ENCODE results near the gene CNN2.

The CNN2 gene

GRCh38 chr19:1025960-1026782, at the start of gene CNN2:
CNN2 (plus strand) TSS chr19:1026608; CDS start chr19:1026662, 54 bp downstream.
- DNase-seq, result peak; percentile 49 to 62

DNA sequence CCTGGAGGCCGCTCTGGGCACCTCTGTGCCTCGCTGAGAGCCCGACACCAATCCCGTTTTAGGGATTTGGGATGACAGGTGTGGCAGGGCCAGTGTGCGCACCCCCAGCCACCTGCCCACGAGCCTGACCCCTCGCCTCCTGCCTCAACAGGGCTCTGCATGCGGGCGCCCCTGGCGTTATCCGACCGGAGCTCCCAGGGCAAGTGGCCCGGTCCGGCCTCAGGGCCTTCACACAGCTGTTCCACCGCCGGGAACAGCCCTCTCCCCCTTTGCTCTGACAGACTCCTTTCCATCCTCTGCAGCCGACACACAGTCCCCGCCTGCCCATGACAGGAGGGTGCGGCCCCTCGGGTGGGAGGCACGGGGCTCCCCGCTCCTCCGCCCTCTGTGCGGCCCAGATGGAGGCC, 49.3 kb upstream of the CNN2 start:
- no peak for DNase-seq

GRCh38 chr19:979318-979741, 47.1 kb upstream of the CNN2 start:
- no peak for DNase-seq

DNA sequence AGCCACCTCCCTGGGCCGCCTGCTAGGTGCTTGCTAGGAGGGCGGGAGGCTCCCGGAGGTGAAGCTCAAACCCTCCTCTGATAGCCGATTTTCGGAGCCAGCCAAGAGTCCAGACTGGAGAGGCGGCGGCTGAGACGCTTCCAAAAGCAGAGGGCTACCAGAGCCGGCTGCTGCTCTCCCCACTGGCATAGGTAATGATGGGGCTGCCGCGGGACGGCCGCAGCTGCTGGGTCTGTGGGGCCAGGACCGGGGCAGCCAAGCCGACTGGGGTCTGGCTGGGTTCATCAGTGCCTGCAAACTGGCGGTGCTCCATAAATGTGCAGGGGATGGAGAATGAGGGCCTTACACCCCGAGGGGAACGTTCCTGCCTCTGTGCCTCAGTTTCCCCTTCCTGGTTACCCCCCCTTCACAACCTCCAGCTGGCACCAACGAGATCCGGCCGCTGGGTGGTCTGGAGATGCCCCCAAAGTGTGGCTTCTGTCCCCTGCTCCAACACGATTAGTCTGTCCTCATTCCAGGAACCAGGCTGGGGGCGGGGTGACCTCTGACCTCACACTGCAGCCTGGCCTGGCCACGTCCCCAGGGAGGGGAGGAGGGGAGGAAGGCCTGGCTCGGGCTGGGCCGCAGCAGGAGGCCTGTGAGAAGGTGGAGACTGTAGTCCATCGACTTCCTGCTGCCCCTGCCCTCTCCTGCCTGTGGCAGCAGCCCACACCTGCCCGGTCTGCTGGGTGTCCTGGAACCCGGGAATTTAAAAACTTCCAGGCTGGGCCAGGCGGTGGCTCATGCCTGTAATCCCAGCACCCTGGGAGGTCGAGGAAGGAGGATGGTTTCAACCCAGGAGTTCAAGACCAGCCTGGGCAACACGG, 46.0 kb upstream of the CNN2 start:
- no peak for DNase-seq

DNA sequence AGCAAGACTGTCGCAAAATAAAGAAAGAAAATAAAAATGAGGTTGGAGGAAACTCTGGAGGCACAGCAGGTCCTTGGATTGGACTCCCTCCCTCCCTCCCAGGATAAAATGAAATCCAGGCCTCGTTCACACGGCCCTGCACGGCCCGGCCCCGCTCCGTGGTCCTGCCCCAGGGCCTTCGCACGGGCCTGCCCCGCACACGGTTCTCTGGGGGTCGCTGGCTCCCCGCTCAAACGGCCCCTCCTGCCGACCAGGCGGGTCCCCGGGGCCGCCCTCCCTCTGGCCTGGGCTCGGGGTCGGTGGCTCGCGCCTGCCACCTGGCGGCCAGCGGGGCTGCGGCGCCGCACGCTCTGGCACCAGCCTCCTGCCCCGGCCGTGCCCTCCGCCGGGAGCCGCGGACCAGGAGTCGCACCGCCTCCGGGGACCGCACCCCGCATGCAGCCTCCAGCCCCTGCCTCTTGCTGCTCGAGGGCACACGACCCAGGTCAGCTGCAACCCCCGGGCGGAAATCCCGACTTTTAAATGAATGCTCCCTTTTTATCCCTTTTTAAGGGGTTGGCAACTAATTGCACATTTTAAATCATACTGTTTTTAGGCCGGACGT, 43.7 kb upstream of the CNN2 start:
- peak; percentile 73 to 74 for DNase-seq

GRCh38 chr19:984165-984967, 42.0 kb upstream of the CNN2 start, which contains the start of gene WDR18:
WDR18 (plus strand) TSS chr19:984345; CDS start chr19:984354, 9 bp downstream.
- peak; percentile 89 to 90 for DNase-seq

DNA sequence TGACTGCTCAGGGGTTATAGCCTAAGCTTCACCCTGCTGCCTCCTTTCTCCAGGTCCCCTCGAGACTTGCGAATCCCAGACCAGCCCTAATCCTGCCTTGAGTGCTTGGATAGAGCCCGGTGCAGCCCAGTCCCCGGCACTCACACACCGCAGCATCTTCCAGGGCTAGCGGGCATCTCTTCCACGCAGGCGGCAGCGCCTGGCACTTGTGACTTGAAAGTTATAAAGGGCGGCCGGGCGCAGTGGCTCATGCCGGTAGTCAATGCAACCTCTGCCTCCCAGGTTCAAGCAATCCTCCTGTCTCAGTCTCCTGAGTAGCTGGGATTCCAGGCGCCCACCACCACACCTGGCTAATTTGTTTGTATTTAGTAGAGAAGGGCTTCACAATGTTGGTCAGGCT, 40.3 kb upstream of the CNN2 start:
- no peak for DNase-seq

- no peak for DNase-seq
These were observed 38.3 kb upstream of the CNN2 start for GRCh38 chr19:988081-988480.

- DNase-seq, result no peak
These were observed 37.9 kb upstream of the CNN2 start for GRCh38 chr19:988510-988909.

GRCh38 chr19:989381-990081, 36.9 kb upstream of the CNN2 start:
- DNase-seq, result no peak

- no peak for DNase-seq
These were observed 36.3 kb upstream of the CNN2 start for GRCh38 chr19:990119-990571.

DNA sequence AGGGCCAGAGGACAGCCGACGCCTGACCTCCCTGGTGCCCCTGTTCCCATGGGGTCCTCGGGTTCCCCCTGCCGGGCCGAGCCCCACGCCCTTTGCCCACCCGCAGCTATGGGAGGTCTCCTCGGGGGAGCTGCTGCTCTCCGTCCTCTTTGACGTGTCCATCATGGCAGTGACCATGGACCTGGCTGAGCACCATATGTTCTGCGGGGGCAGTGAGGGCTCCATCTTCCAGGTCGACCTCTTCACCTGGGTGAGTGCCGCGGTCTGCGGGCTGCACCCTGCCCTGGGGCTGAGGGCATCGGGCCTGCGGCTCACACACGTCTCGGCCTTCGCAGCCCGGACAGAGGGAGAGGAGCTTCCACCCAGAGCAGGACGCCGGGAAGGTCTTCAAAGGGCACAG, 35.7 kb upstream of the CNN2 start:
- no peak for DNase-seq

DNA sequence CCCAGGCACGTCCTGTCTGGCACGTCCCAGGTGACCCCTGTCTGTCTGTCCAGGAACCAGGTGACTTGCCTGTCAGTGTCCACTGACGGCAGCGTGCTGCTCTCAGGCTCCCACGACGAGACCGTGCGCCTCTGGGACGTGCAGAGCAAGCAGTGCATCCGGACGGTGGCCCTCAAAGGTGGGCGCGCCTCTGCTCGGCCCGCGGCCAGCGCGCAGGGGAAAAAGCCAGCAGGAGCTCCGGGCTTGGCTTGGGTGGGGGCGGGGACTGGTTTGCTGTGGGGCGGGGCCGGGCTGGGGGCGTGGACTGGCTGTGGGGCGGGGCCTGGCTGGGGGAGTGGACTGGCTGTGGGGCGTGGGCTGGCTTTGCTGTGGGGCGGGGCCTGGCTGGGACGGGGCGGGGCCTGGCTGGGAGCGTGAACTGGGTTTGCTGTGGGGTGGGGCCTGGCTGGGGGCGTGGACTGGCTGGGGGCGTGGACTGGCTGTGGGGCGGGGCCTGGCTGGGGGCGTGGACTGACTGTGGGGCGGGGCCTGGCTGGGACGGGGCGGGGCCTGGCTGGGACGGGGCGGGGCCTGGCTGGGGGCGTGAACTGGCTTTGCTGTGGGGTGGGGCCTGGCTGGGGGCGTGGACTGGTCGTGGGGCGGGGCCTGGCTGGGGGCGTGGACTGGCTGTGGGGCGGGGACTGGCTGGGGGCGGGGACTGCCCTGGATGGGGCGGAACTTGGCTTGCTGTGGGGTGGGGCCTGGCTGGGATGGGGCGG, 35.1 kb upstream of the CNN2 start:
- peak; percentile 54 to 56 for DNase-seq

GRCh38 chr19:991932-992669, 34.3 kb upstream of the CNN2 start:
- DNase-seq, result no peak

- no peak for DNase-seq
These were observed 33.7 kb upstream of the CNN2 start for GRCh38 chr19:992670-993055.

DNA sequence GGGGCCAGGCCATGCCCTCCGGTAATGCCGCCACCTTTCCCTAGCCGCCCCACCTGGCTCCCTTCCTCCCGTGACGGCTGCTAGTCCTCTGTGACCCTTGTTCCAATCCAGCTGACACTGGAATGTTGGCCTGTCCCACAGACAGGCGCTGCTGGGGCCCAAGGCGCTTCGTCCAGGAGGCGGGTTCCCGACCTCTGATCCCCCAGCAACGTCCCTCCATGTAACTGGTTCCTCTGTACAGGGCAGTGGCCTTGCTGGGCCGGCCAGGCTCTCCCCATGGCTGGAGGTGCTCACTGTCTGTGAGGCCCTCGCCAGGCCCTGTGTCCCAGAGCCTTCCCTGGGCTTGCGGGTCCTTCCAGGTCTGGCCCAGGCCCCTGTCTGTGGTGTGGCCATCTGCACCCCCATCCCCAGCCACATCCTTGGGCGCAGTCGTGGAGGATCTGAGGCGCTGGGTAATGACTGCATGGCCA, 33.0 kb upstream of the CNN2 start:
- no peak for DNase-seq

DNA sequence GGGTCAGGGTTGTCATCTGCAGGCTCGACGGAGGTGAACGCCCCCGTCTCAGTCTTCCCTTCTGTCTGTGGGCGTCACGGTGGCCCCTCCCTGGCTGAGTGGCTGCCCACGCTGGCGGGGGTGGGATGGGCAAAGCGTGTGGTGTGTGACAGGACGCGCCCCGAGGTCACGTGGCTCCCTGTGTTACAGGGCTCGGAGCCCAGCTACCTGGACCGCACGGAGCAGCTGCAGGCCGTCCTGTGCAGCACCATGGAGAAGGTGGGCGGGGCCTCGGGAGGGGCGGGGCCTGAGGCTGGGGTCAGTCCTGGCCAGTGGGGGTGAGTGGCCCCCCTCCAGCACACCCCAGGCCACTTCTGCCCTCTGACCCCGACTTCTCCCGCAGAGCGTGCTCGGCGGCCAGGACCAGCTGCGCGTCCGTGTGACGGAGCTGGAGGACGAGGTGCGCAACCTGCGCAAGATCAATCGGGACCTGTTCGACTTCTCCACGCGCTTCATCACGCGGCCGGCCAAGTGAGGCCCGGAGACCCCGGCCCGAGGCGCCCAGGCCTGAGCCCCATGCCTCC, 32.5 kb upstream of the CNN2 start:
- no peak for DNase-seq

DNA sequence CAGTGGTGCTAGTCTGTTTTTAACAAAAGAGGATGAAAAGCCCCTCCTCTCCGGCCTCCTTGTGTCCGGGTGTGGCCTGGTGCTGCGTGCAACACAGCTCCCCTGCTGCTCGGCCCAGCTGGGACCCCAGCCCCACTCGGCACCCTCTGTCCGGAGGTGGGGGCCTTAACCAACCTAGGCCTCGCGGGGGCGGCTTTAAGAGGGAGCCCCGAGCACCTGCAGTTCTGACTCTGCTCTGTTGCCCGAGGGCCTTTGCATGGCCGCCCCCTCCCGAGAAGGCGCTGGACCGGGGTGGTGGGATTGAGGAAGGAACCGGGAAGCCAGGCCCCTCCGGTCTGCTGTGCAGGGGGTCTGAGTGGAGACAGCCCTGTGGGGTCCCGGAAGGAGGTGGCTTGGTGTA, 31.9 kb upstream of the CNN2 start:
- DNase-seq, result no peak

DNA sequence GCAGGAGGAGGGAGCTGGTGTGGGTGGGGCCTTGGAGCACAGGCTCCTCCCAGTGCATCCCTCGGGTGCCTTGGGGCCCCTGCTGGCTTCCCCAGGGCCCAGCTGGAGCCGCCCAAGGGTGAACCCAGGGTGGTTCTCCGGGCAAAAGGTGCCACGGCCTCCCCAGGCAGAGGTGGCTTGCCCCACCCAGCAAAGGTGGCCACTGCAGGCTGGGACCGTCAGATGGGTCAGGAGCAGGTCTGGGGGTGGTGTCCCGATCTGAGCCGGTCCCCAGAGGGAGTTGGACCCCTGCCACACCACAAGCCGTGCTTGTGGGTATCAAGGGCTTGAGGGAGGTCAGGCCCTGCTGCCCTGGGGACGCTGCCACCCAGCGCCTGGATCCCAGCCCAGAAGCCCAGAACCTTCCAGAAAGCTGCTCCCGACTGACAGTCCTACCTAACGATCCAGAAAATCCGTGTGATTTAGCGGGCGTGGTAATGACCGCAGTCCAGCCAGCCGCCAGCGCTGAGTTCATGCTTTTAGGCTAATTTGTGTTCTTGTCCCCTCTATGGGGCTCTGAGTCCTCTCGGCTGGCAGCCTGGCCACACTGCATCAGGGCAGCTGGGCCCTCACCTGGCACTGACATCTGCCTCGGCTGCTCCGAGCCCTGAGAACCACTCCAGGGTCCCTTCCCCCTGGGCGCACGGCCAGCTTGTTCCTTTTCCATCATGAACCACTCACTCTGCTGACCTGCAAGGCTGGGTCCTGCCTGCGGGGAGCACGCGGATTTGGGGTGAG, 31.2 kb upstream of the CNN2 start:
- no peak for DNase-seq
